ENCODE data around the gene MUSK.
A peak's percentile ranks its signal among the peaks of the same experiment; 100 is the strongest.

DNA sequence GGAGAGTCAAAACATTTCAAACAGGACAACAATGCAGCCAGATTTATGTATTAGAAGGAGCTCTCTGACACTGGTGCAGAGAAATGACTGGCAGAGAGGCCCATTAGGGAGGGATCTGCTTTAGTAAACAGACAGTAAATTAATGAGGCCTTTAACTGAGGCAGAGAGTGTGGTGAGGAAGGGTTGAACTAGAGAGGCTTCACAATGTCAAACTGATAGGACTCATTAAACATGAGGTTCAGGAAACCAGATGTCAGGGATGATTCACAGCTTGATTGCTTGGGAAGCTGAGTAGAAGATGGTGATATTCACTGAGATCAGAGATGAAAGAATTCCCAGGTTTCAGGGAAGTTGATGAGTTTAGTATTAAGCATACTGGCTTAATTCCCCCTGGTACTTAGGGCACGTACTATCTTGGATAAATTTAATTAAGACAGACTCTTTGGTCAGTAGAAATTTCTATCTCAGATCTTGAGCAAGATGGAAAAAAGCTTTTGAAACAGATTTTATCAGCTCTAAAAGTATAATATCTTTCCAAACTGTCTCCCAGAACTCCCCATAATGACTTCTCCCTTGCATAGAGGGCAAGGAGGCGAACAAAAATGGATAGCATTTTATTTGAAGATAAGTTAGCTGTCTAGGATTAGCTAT, 8.6 kb upstream of the MUSK start:
- TF ChIP-seq CTCF (IDR thresholded peaks at IDR 0.05; ENCODE audit: extremely low read depth in 1 of 2, insufficient read depth in 1 of 2, low read depth in 1 of 2, low read length in 2 of 2) (no peak), JUN (IDR thresholded peaks at IDR 0.05; ENCODE audit: borderline replicate concordance, insufficient read depth, insufficient read length, low read depth) (no peak), EZH2 (IDR thresholded peaks at IDR 0.05; ENCODE audit: borderline replicate concordance, low read depth, low read length, severe bottlenecking) (no peak), POLR2A (IDR thresholded peaks at IDR 0.05; ENCODE audit: low read depth, low read length) (no peak), POLR2AphosphoS5 (IDR thresholded peaks at IDR 0.05; ENCODE audit: insufficient read depth, low read depth, low read length) (no peak), MYC (IDR thresholded peaks at IDR 0.05; ENCODE audit: low read depth, low read length) (no peak), GATA2 (IDR thresholded peaks at IDR 0.05; ENCODE audit: insufficient read depth, insufficient read length, low read depth, low read length) (no peak), FOS (IDR thresholded peaks at IDR 0.05; ENCODE audit: borderline replicate concordance, insufficient read depth, low read length) (peak; percentile 48)
- TF ChIP-seq, protein P1, sequence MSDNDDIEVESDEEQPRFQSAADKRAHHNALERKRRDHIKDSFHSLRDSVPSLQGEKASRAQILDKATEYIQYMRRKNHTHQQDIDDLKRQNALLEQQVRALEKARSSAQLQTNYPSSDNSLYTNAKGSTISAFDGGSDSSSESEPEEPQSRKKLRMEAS (IDR thresholded peaks at IDR 0.05; ENCODE audit: insufficient read depth, insufficient read length), result no peak

All from endothelial cell of umbilical vein (primary cell).